ENCODE measurements around the gene ALG2.

Gene ALG2

DNA sequence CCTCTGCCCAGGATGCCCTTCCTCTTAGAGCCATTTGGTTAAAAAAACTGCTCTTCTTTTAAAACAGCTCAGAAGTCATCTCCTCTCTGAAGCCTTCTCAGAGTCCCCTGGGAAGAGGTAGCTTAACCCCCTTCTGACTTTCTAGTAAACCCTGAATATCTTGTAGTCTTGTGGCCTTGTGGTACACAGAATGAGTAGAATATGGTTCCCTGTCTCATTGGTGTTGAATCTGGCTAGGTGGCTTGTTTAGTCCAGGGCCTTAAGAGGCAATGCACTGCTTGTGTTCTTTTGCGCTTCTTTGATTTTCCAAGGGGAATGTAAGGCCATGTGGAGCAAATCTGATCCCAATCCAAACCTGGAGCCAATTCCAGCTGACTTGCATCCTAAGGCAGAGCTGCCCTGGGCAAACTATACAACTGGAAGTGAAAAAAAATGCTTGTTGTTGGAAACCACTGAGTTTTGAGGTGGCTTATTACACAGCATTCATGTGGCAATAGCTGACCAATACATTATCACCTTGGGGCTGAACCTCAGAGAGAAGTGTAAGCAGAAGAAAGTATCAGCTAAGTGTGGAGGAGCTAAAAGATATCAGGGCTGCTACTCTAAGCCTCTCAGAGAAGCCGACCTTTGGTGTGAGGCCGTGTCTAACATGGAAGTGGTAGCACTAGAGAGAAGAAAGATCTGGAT is 31.0 kb downstream of the ALG2 start:
- no peak for DNase-seq

- DNase-seq: no peak
Observed at GRCh38 chr9:99189887-99190596, 31.7 kb downstream of the ALG2 start.

GRCh38 chr9:99189186-99189585 is 32.6 kb downstream of the ALG2 start:
- DNase-seq: no peak

- DNase-seq: no peak
Observed at GRCh38 chr9:99187311-99187710, 34.4 kb downstream of the ALG2 start.

GRCh38 chr9:99185934-99186333 is 35.8 kb downstream of the ALG2 start:
- no peak for DNase-seq

DNA sequence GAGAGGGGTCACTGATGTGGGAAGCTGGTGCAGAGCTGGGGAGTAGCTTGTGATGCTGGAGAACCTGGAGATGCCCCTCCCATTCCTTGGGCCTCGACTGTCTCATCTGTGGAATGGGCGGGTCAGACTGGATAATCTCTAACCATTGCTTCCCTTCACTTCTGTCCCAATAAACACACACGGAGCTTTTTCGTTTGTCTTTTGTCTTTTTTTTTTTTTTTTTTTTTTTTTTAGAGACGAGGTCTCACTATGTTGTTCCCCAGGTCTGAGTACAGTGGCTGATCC is 36.5 kb downstream of the ALG2 start:
- no peak for DNase-seq

GRCh38 chr9:99184475-99185347 is 37.0 kb downstream of the ALG2 start:
- DNase-seq: peak; percentile 58

- no peak for DNase-seq
Observed at GRCh38 chr9:99184110-99184474, 37.6 kb downstream of the ALG2 start.

GRCh38 chr9:99183616-99184015 is 38.1 kb downstream of the ALG2 start:
- no peak for DNase-seq

DNA sequence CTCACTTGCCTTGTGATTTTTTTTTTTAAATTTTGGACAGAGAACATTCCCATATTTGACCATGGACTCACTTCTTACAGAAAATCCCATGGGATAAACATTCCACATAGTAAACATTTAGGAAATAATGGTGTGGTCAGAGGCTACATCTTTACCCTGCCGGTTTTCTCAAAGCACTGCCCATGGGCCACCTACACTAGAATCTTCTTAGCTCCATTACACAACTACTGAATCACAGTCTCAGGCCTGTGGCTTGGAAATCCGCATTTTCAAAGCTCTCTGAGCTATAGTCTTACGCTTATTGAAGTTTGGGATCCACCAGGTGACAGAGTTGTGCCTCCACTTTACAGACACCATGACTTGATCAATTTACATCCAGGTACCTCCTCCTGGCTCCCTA is 39.4 kb downstream of the ALG2 start:
- DNase-seq: no peak

DNA sequence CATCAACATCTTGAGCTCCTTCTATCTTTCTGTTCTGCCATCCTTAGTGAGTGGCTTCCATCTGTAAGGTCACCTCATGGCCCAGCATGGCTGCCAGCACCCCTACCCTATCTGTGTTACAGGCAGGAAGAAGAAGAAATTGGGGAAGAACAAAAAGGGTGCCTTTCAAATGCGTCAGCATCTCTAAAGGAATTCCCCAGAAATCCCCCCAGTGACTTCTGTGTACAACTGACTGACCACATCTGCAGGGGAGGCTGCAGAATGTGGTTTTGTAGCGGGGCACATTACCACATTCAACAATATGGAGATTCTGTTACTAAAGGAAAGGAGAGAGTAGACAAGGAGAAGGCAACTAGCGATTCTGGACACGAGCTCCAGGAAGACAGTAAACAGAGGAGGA is 40.1 kb downstream of the ALG2 start:
- no peak for DNase-seq

DNA sequence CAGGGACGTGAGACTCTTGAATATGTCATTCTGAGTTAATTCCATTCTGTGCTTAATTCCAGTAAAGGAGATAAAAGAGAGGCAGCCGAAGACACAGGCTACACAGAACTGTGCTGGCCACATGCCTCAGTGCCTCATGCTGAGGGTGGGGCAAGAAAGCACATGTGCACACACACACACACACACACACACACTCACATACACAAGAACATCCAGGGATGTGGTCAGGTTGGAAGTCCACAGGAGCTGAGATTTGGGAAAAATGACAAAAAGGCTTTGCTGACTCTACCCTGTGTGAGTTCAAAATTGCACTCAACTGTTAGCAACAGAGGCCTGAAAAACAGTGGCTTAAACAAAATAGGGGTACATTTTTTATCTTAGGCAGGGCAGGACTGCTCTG is 40.5 kb downstream of the ALG2 start:
- no peak for DNase-seq

DNA sequence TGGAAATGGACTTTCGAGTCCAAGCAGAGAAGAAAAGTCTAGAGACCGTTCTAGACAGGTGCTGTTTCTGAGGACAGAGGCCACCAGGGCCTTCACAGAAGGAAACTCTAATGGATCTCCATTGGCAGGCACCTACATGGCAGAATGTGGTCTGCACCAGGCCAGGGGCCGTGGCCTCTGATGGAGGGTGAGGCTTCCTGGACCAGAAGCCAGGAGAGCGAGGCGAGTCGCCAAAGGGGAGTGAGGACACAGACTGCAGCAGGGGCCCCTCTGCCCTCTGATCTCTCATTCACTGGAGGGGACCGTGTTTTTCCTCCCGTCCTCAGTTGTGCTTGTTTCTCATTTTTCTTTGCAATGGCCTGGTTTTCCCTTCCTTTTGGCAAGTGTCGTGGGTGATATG is 41.1 kb downstream of the ALG2 start:
- DNase-seq: no peak

- no peak for DNase-seq
Observed at GRCh38 chr9:99180199-99180598, 41.5 kb downstream of the ALG2 start.

GRCh38 chr9:99178912-99179872 is 42.5 kb downstream of the ALG2 start:
- no peak for DNase-seq

DNA sequence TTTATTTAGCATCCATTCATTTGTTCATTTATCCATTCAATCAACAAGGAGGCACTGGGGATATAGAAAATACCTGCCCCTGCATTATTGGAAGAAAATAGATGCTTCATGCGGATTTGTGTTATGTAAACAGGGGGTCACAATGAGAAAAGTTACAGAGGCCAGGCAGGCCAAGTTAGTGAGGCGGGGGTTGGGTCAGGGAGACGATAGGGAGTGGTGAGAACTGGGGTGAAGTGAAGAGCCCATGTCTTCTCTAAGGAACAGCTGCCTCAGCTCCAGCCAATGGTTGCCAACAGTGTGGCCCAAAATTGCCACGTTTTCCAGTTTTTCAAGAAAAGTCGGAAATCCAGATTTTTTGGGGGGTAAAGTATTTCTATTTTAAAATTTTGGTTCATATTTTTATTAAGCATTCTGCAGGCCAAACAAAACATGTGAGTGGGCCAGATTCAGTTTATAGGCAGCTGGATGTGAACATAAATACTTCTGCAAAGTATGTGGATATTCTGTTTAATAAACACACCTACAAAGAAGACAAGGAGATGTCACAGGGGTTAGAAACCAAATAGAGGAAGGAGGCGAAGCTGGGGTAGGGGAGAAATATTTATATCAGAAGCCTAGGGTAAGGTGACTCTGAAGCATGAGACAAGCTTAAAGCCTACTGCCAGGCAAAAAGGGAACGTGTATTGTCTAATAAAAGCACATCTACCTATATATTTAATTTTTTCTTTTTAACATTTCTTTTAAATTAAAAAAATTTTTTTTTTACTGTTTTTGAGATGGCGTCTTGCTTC is 44.0 kb downstream of the ALG2 start:
- DNase-seq: no peak

- no peak for DNase-seq
Observed at GRCh38 chr9:99176527-99177013, 45.2 kb downstream of the ALG2 start.

DNA sequence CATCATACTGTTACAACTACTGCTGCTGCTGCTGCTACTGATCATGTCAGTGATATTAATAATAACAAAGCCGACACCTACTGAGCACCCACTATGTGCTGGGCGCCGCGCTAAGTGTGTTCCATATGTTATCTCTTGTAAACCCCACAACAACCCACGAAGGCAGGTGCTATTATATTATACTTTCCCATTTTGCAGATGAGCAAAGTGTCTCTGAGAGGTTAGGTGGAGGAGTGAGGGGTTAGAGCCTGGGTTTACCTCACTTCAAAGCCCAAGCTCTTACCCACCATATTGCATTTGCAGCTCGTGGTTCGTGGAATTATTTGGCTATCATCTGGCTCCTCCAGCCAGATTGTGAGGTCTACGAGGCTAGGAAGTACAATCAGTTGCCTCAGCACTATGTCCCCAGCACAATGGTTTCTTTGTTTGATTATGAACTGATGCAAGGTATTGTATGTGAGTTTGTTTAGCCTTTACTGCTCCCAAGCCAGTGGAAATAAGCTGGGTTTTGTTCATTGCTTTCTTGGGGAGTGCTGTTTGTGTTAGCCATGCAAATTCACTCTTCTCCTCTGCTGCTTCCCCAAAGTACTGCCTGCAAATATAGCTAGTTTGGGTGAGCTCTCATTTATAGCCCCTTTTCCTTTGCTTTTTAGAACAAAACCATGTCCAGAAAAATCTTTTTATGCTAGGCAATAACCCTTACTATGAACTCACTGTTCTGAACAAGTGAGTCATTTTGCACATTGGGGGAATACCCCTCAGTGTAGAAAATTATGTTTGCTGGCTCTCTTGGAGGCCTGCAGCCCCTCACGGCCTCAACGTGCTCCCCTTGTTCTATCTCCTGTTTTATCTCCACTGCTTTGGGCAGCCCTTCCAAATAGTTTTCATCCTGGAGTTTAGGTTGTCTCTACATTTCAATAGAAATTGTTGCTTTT is 47.9 kb downstream of the ALG2 start:
- DNase-seq: no peak

DNA sequence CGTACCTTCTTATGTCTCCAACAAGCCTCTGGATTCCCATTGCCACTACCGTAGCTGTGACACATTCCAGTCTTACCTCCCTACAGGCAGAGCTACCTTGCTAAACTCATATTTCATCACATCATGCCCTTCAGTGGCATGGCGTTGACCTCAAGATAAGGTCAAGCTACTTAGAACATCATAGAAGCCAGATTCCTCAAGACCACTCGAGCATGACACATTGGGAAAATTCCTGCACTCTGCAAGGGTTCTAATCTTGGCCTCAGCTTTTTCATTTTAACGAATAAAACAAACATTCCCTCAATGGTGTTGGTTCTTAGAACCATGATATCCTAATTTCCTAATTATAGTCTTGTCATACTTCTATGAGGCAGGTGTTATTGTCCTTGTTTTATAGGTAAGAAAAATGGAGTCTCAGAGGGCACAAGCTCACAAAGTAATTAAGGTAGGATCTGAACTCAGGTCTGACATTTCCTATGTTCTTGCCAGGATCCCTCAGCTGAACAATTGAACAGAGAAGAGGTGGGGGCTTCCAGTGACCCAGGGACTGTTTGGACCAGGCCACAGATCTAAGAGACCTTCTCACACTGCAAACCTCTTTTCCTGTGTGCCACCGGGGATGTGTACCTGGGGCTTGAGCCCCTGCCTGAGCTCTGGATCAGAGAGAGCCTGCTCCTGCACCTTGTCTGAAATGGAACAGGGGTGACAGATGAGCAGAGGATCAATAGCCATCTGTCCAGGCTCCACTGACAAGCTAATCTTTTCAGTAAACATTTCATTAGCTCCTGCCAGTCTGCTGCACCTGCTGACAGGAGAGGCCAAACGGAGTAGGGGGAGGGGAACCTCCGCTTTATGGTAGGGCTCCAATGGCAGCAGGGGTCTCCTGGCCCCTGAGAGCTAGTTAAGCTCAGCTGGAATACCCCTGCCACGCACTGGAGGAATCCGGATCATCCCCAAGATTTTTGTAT is 49.3 kb downstream of the ALG2 start:
- DNase-seq: peak; percentile 80

All from NCI-H510A (cell line).